IPS-20b (cell line): ENCODE results near the gene GPR141.

Source experiments
- H3K27ac ChIP-seq: one replicate; pipeline ENCODE4 v1.5.1; 2013; ENCODE audit warnings: low read length
- H3K27me3 ChIP-seq: 2 replicates; pipeline ENCODE4 v1.6.1; 2013; ENCODE audit warnings: mild to moderate bottlenecking, low read length, inconsistent platforms; ENCODE audit not compliant: insufficient read depth
- H3K36me3 ChIP-seq: 2 replicates; pipeline ENCODE4 v1.6.1; 2013; ENCODE audit warnings: low read depth, mild to moderate bottlenecking, inconsistent platforms, low read length, moderate library complexity; ENCODE audit not compliant: insufficient read depth
- H3K4me1 ChIP-seq: 2 replicates; pipeline ENCODE4 v1.6.1; 2013; ENCODE audit warnings: mild to moderate bottlenecking, control low read depth, inconsistent platforms, low read length, moderate library complexity; ENCODE audit not compliant: insufficient read depth
- H3K4me3 ChIP-seq: 2 replicates; pipeline ENCODE4 v1.5.1; 2013; ENCODE audit warnings: mild to moderate bottlenecking, low read length, inconsistent platforms
- H3K9ac ChIP-seq: 2 replicates; pipeline ENCODE4 v1.6.1; 2013; ENCODE audit warnings: low read depth, mild to moderate bottlenecking, inconsistent platforms, low read length, moderate library complexity
- H3K9me3 ChIP-seq: 2 replicates; pipeline ENCODE4 v1.6.1; 2013; ENCODE audit warnings: mild to moderate bottlenecking, low read depth, low read length, inconsistent platforms; ENCODE audit not compliant: insufficient read depth

The GPR141 gene

DNA sequence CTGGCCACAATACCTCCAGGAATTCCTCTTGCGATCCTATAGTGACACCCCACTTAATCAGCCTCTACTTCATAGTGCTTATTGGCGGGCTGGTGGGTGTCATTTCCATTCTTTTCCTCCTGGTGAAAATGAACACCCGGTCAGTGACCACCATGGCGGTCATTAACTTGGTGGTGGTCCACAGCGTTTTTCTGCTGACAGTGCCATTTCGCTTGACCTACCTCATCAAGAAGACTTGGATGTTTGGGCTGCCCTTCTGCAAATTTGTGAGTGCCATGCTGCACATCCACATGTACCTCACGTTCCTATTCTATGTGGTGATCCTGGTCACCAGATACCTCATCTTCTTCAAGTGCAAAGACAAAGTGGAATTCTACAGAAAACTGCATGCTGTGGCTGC lies 56.8 kb downstream of the GPR141 start:
- no peak overlapping the region for H3K9ac ChIP-seq
- no peaks in the 10 kb centered on the region for H3K4me1 ChIP-seq
- H3K4me3 ChIP-seq, result no peak overlapping the region
- H3K27me3 ChIP-seq, result no peaks in the 10 kb centered on the region
- H3K9me3 ChIP-seq, result no peaks in the 10 kb centered on the region
- no peak overlapping the region for H3K27ac ChIP-seq
- H3K36me3 ChIP-seq, result no peaks in the 10 kb centered on the region

DNA sequence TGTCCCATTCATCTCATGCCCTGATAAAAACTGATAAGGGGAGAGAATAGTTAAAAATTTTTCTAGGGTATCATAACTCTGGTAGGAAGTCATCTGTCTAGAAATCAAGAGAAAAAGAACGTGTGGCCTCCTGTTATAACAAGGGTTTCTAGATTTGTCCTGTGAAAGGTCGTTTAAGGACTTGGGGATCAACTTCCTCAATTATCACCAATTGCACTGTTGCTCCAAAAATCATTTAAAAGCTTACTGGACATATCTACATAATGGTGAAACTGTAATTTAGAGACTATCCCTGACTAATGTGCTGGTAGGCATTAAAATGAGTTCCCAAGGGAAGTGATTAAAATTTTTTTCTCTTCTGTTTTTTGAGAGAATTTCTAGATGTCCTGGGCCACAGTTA lies 58.2 kb downstream of the GPR141 start:
- Histone ChIP-seq H3K9ac (no peak overlapping the region), H3K36me3 (no peaks in the 10 kb centered on the region), H3K9me3 (no peaks in the 10 kb centered on the region), H3K4me3 (no peak overlapping the region), H3K27ac (no peak overlapping the region), H3K4me1 (no peaks in the 10 kb centered on the region), H3K27me3 (no peaks in the 10 kb centered on the region)

DNA sequence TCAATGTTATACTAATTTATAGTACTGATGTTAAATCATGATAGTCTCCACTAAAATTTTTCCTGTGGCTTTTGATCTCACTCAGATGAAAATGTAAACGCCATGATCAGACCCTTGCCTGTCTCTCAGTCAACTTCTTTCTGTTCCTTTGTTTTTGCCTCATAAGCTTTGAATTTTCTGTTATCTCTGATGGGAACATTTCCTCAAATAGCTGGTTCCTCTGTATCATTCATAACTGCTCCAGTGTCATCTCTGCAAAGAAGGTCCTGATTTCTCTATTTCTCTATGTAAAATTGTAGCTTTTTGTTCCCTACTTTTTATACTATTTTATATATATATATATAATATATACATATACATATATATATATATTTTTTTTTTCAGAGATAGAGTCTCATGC lies 67.5 kb downstream of the GPR141 start:
- Histone ChIP-seq H3K9me3 (no peaks in the 10 kb centered on the region), H3K27me3 (no peaks in the 10 kb centered on the region), H3K4me1 (no peaks in the 10 kb centered on the region), H3K36me3 (no peaks in the 10 kb centered on the region), H3K9ac (no peak overlapping the region), H3K4me3 (no peak overlapping the region), H3K27ac (no peak overlapping the region)

DNA sequence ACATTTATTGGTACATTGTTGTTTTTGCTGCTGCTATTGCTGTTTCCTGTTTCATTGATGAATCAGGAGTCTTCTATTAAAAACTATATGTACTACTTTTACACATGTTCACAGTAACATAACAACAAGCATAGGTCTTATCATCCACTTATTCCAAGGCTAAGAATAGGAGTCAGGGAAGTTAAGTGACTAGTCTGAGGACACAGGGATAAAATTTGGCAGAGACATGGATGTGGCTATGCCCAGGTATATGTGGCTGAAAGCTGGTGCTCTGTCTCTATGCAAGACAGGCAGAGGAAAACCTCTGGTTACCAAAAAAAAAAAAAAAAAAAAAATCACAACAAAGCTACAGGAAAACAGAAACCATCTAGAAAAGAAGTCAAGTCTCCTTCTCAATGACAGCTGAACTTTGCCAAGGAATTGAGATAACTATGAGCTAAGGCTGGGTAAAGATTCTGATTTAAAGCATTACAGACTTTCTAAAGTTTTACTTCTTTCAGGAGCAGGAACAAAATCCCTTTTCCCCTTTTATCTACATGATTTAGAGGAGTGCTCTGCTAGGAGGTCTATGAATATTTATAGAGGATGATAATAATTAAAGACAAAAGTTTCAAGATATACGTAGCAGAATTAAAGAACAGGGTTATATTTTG lies 70.0 kb downstream of the GPR141 start:
- Histone ChIP-seq H3K4me3 (no peak overlapping the region), H3K4me1 (no peaks in the 10 kb centered on the region), H3K36me3 (no peaks in the 10 kb centered on the region), H3K27ac (no peak overlapping the region), H3K27me3 (no peaks in the 10 kb centered on the region), H3K9ac (no peak overlapping the region), H3K9me3 (no peaks in the 10 kb centered on the region)

DNA sequence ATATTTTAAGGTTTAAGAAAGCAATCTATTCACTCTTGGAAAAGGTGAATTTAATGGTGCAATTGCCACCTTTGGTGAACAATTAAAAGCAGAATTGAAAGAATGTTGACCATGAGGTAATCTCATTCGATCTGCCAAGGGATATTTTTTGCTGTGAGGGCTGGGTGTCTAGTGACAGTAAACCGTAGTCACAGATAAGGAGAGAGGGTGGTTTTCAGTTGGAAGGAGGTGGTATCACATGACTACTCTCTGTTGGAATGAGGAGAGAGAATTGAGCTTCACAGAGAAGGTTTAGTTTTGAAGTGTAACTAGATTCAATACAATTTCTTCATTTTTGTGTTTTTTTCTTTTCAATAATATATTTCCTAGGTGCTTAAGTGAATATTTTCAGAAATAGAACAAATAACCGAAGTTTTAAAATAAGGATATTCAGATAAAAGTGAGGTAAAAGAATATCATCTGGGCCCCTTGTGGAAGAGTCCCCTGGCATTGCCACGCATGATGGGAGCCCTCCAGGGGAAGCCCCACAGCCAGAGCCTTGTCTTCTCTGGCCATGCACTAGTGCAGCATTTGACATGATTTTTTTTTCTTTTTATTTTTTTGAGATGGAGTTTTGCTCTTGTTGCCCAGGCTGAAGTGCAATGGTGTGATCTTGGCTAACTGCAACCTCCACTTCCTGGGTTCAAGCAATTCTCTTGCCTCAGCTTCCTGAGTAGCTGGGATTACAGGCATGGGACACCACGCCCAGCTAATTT lies 73.4 kb downstream of the GPR141 start:
- Histone ChIP-seq H3K9me3 (no peaks in the 10 kb centered on the region), H3K4me1 (no peaks in the 10 kb centered on the region), H3K4me3 (no peak overlapping the region), H3K27me3 (no peaks in the 10 kb centered on the region), H3K9ac (no peak overlapping the region), H3K27ac (no peak overlapping the region), H3K36me3 (no peaks in the 10 kb centered on the region)

DNA sequence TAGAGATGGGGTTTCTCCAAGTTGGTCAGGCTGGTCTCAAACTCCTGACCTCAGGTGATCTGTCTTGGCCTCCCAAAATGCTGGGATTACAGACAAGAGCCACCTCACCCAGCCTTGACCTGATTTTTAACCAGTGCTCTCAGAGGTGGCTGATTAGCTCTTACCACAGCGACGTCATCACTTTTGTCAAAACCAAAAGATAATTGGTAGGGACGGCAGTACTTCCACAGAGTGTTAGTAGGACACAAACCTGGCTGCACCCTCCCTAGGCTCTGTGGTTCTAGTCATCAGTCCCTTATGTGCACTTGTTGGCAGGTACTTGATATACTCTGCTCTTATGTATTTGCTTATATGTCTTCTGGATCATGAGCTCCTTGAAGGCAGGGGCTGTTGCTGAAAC lies 74.0 kb downstream of the GPR141 start:
- Histone ChIP-seq H3K27me3 (no peaks in the 10 kb centered on the region), H3K9me3 (no peaks in the 10 kb centered on the region), H3K27ac (no peak overlapping the region), H3K4me1 (no peaks in the 10 kb centered on the region), H3K36me3 (no peaks in the 10 kb centered on the region), H3K9ac (no peak overlapping the region), H3K4me3 (no peak overlapping the region)

DNA sequence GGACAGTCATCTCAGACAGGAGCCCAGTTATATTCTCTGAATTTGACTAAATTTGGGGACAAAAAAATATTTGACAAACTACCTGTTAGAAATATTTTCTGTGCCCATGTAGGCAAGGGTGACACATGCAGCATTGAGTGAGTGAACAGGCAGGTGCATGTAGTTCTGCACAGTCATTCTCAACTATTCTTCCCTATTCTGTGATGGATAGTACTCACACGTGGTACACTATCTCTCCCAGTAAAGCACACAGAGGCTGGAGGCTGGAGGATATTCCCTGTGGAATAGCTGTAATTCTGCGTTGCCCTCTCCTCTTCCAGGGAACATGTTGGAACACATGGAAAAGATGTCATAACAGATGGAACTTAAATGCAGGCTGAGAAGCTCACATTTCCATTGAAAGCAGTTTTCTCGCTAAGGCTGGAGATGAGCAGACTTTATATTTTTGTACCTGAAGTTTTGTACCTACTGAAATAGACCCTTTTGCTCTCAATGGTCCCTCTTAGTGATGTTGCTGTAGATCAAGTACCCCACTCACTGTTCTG lies 75.0 kb downstream of the GPR141 start:
- Histone ChIP-seq H3K27me3 (no peaks in the 10 kb centered on the region), H3K9ac (no peak overlapping the region), H3K9me3 (no peaks in the 10 kb centered on the region), H3K27ac (no peak overlapping the region), H3K4me1 (no peaks in the 10 kb centered on the region), H3K4me3 (no peak overlapping the region), H3K36me3 (no peaks in the 10 kb centered on the region)

DNA sequence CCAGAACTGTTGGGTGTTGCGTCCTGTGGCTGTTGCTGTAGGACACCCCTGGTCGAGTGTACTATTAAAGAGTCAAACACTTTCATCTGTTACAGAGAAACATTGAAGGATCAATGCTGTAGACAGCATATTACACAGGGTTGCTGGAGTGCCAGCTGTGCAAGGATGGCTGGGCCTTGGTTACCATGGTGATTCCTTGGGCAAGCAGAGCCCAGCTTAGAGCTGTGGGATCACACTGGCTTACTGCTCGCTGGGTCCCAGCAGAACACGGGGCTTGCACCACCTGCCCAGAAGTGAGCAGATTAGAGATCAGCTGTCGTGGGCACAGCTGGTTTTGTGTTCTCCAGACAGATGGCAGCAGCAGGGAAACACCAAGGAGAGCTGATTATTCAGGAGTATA lies 76.0 kb downstream of the GPR141 start:
- Histone ChIP-seq H3K4me3 (no peak overlapping the region), H3K4me1 (no peaks in the 10 kb centered on the region), H3K36me3 (no peaks in the 10 kb centered on the region), H3K27ac (no peak overlapping the region), H3K27me3 (no peaks in the 10 kb centered on the region), H3K9ac (no peak overlapping the region), H3K9me3 (no peaks in the 10 kb centered on the region)

DNA sequence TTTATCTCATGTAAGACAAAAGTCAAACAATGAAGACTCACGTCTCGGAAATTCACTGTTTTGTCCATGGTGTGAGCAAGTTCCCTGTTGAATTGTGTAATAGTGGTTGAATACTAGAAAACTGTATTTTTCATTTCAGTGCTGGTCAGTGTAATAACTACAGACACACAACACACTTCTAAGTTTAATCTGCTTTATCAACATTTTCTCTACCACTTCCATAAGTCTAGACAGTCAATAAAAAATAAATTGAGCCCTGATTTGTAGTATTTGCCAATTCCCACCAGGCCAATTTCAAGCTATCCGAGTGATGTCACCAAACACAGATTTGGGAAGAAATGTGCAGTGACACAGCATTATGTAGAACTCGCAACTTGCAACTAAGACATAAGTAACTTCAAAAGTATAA lies 81.9 kb downstream of the GPR141 start:
- Histone ChIP-seq H3K9me3 (no peaks in the 10 kb centered on the region), H3K27ac (no peak overlapping the region), H3K9ac (no peak overlapping the region), H3K4me3 (no peak overlapping the region), H3K27me3 (no peaks in the 10 kb centered on the region), H3K4me1 (no peaks in the 10 kb centered on the region), H3K36me3 (no peaks in the 10 kb centered on the region)

DNA sequence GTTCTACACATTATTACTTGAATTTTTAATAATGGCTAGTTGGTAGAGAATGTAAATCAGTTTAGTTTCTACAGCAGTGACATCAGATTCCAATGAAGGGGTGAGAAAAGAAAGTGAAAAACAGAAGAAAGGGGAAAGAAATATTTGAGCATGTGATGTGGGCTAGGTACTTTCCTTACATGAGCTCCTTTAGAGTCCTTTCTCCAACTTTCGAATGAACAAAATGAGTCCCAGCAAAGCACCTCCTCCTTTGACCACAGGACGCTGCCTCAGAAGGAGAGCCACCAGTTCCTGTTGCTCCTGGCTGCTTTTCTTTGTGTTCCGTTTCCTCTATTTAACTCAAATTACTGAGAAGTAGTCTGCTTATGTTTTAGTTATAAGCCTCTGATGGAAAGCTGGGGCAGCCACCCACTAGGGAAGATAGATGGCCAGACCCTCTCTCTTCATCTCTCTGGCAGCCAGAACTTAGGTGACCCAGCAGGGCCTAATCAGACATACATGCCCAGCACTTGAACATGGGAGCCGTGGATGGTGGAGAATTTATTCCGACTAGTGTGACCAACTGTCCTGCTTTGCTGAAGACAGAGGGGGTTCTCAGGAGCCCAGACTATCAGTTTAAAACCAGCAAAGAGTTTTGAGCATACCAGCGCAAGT lies 82.4 kb downstream of the GPR141 start:
- no peaks in the 10 kb centered on the region for H3K4me1 ChIP-seq
- no peak overlapping the region for H3K9ac ChIP-seq
- H3K9me3 ChIP-seq, result no peaks in the 10 kb centered on the region
- H3K36me3 ChIP-seq, result no peaks in the 10 kb centered on the region
- H3K27me3 ChIP-seq, result no peaks in the 10 kb centered on the region
- no peak overlapping the region for H3K4me3 ChIP-seq
- no peak overlapping the region for H3K27ac ChIP-seq

DNA sequence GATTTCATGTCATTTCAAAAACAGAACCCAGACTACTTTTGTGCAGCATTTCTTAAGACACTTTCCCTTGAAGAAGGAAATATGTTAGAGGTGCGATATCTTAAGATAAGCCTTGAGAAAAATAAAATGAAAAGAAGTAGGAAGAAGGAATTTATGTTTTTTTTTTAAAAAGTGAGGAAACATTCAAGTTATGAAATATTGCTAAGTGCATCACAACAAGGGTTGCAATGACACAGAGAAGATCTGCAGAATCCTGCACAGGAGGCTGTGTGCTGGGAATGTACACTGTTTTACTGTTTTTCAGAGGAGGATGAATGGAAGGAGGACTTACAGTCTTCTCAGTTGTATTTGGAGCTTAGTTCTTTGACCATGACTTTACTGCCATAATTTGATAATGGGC lies 85.0 kb downstream of the GPR141 start:
- Histone ChIP-seq H3K9me3 (no peaks in the 10 kb centered on the region; the same call in 1 of the 2 replicates), H3K4me3 (no peak overlapping the region), H3K36me3 (no peaks in the 10 kb centered on the region), H3K27ac (no peak overlapping the region), H3K27me3 (no peaks in the 10 kb centered on the region), H3K4me1 (no peaks in the 10 kb centered on the region), H3K9ac (no peak overlapping the region)

DNA sequence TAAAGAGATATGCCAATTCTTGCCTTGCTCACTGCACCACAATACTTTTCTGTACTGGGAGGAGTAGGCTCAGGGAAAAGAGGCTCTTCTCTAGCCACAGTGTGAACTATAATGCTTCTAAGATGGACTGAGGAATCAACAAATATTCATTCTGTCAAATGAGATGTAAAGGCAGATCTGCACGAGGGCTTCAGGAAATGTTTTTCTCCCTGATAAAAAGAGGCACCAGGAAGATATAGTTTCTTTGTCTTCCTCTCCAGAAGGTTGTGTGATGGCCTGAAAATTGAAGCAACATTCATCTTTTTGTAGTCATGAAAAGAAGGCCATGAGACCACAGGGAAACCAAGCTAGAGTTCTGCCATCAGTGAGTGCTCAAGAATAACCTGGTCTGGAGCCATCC lies 85.7 kb downstream of the GPR141 start:
- Histone ChIP-seq H3K36me3 (no peaks in the 10 kb centered on the region), H3K4me1 (no peaks in the 10 kb centered on the region), H3K9ac (no peak overlapping the region), H3K27me3 (no peaks in the 10 kb centered on the region), H3K9me3 (no peaks in the 10 kb centered on the region; the same call in 1 of the 2 replicates), H3K4me3 (no peak overlapping the region), H3K27ac (no peak overlapping the region)
